Brain microvascular endothelial cell (primary cell): ENCODE measurements around the gene EIF4G1.

Experiments used
- DNase-seq: peaks from one replicate; pipeline ENCODE4 v3.0.0-alpha.2; 2020
- H3K27ac ChIP-seq: fragments of 250-450 bp; sonication (Bioruptor Pico); 2 replicates; pipeline ENCODE4 v1.5.1; 2020; ENCODE audit warnings: mild to moderate bottlenecking, moderate library complexity
- H3K27me3 ChIP-seq: fragments of 250-450 bp; sonication (Bioruptor Pico); replicated peaks from 2 replicates; pipeline ENCODE4 v1.5.1; 2020; ENCODE audit warnings: mild to moderate bottlenecking
- H3K36me3 ChIP-seq: fragments of 250-450 bp; sonication (Bioruptor Pico); replicated peaks from 2 replicates; pipeline ENCODE4 v1.5.1; 2020; ENCODE audit warnings: mild to moderate bottlenecking
- H3K4me3 ChIP-seq: 2 replicates; pipeline ENCODE4 v1.5.1; 2011; ENCODE audit warnings: low read depth, mild to moderate bottlenecking, control low read depth, low read length, moderate library complexity
- in situ Hi-C: cut with HindIII; loops from 2 replicates; pipeline ENCODE4 v1.10.0; 2017; ENCODE audit warnings: low sequenced_read_pairs, low pct_ligation_motif_present
- TF ChIP-seq, protein P1 (sequence below): IDR thresholded peaks from 2 replicates; pipeline ENCODE4 v1.5.1; 2011; ENCODE audit warnings: low read depth, mild to moderate bottlenecking, moderate library complexity, low read length, control low read depth, inconsistent platforms; ENCODE audit errors: missing control alignments

The EIF4G1 gene

DNA sequence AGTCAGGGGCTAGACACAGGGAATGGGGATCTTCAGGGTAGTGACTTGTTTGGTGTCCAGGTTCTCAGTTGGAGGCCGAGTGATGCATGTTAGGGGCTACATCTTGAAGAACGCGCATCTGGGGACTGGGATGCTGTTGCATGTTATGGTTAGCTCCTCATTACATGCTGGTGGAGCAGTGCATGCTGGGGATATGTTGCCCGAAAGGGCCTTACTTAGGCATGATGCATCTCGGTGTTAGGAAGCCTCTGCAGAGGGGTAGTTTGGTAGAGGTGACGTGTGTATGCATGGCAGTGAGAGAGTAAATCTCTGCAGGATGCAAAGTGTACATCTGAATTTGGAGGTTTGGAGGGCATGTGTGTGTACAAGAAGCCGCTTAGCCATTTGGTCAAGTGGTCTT lies 2.4 kb downstream of the EIF4G1 start:
- no peak overlapping the region for H3K27ac ChIP-seq
- no peaks in the 10 kb centered on the region for H3K27me3 ChIP-seq
- in situ Hi-C loops: no loop called here
- TF ChIP-seq, protein P1, sequence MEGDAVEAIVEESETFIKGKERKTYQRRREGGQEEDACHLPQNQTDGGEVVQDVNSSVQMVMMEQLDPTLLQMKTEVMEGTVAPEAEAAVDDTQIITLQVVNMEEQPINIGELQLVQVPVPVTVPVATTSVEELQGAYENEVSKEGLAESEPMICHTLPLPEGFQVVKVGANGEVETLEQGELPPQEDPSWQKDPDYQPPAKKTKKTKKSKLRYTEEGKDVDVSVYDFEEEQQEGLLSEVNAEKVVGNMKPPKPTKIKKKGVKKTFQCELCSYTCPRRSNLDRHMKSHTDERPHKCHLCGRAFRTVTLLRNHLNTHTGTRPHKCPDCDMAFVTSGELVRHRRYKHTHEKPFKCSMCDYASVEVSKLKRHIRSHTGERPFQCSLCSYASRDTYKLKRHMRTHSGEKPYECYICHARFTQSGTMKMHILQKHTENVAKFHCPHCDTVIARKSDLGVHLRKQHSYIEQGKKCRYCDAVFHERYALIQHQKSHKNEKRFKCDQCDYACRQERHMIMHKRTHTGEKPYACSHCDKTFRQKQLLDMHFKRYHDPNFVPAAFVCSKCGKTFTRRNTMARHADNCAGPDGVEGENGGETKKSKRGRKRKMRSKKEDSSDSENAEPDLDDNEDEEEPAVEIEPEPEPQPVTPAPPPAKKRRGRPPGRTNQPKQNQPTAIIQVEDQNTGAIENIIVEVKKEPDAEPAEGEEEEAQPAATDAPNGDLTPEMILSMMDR: no peak
- no peak for DNase-seq
- peaks cover 45% of the 10 kb centered on the region for H3K36me3 ChIP-seq
- peak overlapping the region; percentile 87 for H3K4me3 ChIP-seq

DNA sequence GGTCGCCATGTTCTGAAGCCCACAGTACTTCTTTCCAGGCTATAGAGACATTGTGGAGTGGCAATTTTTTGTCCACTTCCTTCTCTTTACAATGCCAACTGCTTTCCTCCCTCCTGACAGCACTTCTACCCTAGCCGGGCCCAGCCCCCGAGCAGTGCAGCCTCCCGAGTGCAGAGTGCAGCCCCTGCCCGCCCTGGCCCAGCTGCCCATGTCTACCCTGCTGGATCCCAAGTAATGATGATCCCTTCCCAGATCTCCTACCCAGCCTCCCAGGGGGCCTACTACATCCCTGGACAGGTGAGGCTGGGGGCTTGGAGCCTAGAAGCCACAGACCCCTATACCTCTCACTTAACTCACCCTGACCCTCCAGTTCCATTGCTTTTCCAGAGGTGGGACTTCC lies 2.8 kb downstream of the EIF4G1 start:
- Histone ChIP-seq H3K27ac (no peak overlapping the region), H3K4me3 (peak overlapping the region; percentile 87), H3K36me3 (peaks cover 50% of the 10 kb centered on the region), H3K27me3 (no peaks in the 10 kb centered on the region)
- no peak for DNase-seq
- TF ChIP-seq, protein P1: no peak
- in situ Hi-C loops: no loop called here

DNA sequence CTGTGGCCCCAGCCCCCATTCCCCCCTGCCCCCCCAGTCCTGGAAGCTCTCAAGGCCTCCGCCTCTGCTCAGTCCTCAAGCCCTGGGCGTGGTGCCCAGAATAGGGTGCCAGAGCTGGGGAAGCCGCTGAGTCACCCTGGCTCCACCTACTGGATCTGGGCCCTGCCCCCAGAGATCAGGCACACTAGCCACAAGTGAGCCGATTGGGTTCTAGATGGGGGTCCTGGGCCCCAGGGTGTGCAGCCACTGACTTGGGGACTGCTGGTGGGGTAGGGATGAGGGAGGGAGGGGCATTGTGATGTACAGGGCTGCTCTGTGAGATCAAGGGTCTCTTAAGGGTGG lies 5.7 kb downstream of the EIF4G1 start:
- H3K4me3 ChIP-seq: no peak overlapping the region
- peak; percentile 95 for DNase-seq
- H3K36me3 ChIP-seq: peaks cover 78% of the 10 kb centered on the region
- no peaks in the 10 kb centered on the region for H3K27me3 ChIP-seq
- peak overlapping the region; percentile 61 for H3K27ac ChIP-seq
- TF ChIP-seq, protein P1: no peak
- in situ Hi-C loops: no loop called here

DNA sequence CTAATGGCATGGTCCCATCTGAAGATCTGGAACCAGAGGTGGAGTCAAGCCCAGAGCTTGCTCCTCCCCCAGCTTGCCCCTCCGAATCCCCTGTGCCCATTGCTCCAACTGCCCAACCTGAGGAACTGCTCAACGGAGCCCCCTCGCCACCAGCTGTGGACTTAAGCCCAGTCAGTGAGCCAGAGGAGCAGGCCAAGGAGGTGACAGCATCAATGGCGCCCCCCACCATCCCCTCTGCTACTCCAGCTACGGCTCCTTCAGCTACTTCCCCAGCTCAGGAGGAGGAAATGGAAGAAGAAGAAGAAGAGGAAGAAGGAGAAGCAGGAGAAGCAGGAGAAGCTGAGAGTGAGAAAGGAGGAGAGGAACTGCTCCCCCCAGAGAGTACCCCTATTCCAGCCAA lies 7.3 kb downstream of the EIF4G1 start:
- in situ Hi-C loops: no loop called here
- TF ChIP-seq, protein P1: no peak
- no peaks in the 10 kb centered on the region for H3K27me3 ChIP-seq
- peaks cover 92% of the 10 kb centered on the region for H3K36me3 ChIP-seq
- H3K4me3 ChIP-seq: no peak overlapping the region
- H3K27ac ChIP-seq: no peak overlapping the region
- no peak for DNase-seq

DNA sequence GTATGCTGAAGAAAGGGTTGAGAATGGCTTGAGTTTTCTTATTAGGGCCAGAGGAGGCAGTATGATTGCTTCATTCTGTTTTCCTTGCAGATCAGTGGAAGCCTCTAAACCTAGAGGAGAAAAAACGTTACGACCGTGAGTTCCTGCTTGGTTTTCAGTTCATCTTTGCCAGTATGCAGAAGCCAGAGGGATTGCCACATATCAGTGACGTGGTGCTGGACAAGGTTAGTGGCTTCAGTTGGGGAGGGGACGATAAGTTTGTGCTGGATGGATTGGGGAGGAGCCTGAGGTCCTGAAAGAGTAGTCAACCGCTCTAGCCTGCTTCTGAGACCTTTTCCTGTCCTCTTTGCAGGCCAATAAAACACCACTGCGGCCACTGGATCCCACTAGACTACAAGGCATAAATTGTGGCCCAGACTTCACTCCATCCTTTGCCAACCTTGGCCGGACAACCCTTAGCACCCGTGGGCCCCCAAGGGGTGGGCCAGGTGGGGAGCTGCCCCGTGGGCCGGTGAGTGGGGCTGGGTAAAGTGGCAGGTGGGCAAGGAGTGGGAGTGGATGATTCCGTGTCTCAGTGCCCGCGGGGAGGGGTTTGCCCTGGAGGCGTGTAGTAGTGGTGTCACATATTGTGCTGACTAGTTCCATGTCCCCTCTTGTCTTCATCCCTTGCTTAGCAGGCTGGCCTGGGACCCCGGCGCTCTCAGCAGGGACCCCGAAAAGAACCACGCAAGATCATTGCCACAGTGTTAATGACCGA lies 8.5 kb downstream of the EIF4G1 start:
- in situ Hi-C loops: no loop called here
- H3K27me3 ChIP-seq: no peaks in the 10 kb centered on the region
- TF ChIP-seq, protein P1: no peak
- no peak overlapping the region for H3K27ac ChIP-seq
- peaks cover 94% of the 10 kb centered on the region for H3K36me3 ChIP-seq
- DNase-seq: no peak
- H3K4me3 ChIP-seq: no peak overlapping the region

DNA sequence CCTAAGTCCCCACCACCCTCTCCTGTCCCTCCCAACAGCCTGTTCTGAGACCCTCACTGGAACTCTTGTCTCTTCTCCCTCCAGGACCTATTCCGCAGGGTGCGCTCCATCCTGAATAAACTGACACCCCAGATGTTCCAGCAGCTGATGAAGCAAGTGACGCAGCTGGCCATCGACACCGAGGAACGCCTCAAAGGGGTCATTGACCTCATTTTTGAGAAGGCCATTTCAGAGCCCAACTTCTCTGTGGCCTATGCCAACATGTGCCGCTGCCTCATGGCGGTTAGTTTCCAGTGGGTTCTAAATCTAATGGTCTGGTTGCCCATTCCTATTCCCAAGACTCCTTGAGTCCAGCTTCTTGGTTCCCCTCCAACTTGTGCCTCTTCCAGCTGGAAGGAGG lies 9.3 kb downstream of the EIF4G1 start:
- peaks cover 97% of the 10 kb centered on the region for H3K36me3 ChIP-seq
- TF ChIP-seq, protein P1: no peak
- H3K4me3 ChIP-seq: no peak overlapping the region
- H3K27ac ChIP-seq: no peak overlapping the region
- no peaks in the 10 kb centered on the region for H3K27me3 ChIP-seq
- in situ Hi-C loops: no loop called here
- no peak for DNase-seq
